ENCODE measurements around the gene CYP27B1.

- TF ChIP-seq, protein P1, sequence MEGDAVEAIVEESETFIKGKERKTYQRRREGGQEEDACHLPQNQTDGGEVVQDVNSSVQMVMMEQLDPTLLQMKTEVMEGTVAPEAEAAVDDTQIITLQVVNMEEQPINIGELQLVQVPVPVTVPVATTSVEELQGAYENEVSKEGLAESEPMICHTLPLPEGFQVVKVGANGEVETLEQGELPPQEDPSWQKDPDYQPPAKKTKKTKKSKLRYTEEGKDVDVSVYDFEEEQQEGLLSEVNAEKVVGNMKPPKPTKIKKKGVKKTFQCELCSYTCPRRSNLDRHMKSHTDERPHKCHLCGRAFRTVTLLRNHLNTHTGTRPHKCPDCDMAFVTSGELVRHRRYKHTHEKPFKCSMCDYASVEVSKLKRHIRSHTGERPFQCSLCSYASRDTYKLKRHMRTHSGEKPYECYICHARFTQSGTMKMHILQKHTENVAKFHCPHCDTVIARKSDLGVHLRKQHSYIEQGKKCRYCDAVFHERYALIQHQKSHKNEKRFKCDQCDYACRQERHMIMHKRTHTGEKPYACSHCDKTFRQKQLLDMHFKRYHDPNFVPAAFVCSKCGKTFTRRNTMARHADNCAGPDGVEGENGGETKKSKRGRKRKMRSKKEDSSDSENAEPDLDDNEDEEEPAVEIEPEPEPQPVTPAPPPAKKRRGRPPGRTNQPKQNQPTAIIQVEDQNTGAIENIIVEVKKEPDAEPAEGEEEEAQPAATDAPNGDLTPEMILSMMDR (IDR thresholded peaks at IDR 0.05), result no peak
- TF ChIP-seq POLR2A (IDR thresholded peaks at IDR 0.05) (no peak), POLR2AphosphoS5 (IDR thresholded peaks at IDR 0.05) (no peak)
These were observed 997 bp downstream of the CYP27B1 start for GRCh38 chr12:57765698-57766463.

Measured in upper lobe of left lung (tissue), 4 donors.